ENCODE data around the gene STYXL2.
A peak's percentile ranks its signal among the peaks of the same experiment; 100 is the strongest.

The STYXL2 gene

GRCh38 chr1:167093846-167094516, at the start of gene STYXL2:
STYXL2 (plus strand) TSS chr1:167094075; CDS start chr1:167094850, 775 bp downstream.
- CTCF ChIA-PET = interaction anchor here (0.8 to 1.5 kb wide), 4 partner anchors 9 to 447 kb away, joined by 3 to 7 read pairs (median 4); no protein-coding TSS in a partner anchor
- POLR2A ChIA-PET = no interaction called here
- no peak for DNase-seq (ENCODE audit: extremely low spot score)
- TF ChIP-seq CTCF (IDR thresholded peaks at IDR 0.05; ENCODE audit: control extremely low read depth, extremely low read depth, low read depth, missing control alignments) = no peak

- no peak for TF ChIP-seq CTCF (IDR thresholded peaks at IDR 0.05; ENCODE audit: control extremely low read depth, extremely low read depth, low read depth, missing control alignments)
Observed at GRCh38 chr1:167051907-167052306, 42.0 kb upstream of the STYXL2 start.

GRCh38 chr1:167052389-167052788, 41.5 kb upstream of the STYXL2 start:
- TF ChIP-seq CTCF (IDR thresholded peaks at IDR 0.05; ENCODE audit: control extremely low read depth, extremely low read depth, low read depth, missing control alignments) = peak; percentile 12
- no peak for DNase-seq (ENCODE audit: extremely low spot score)
- ChIA-PET POLR2A (no interaction called here), CTCF (interaction anchor here (6.1 to 18.6 kb wide), 2 partner anchors 8 to 141 kb away, joined by 56 to 659 read pairs; no protein-coding TSS in a partner anchor)

More at GRCh38 chr1:167051907-167052306, 42.0 kb upstream of the STYXL2 start:
- no peak for DNase-seq (ENCODE audit: extremely low spot score)
- ChIA-PET CTCF (interaction anchor here (0.7 to 18.6 kb wide), 4 partner anchors 9 to 140 kb away, joined by 3 to 659 read pairs (median 30); no protein-coding TSS in a partner anchor), POLR2A (no interaction called here)

- no peak for DNase-seq (ENCODE audit: extremely low spot score)
- TF ChIP-seq CTCF (IDR thresholded peaks at IDR 0.05; ENCODE audit: control extremely low read depth, extremely low read depth, low read depth, missing control alignments) = no peak
- POLR2A ChIA-PET = no interaction called here
- CTCF ChIA-PET = interaction anchor here (18.6 kb wide), 1 partner anchor 143 kb away, joined by 659 read pairs; no protein-coding TSS in a partner anchor
Observed at GRCh38 chr1:167054531-167054930, 39.3 kb upstream of the STYXL2 start.

- ChIA-PET CTCF (interaction anchor here (1.1 to 18.6 kb wide), 2 partner anchors 143 to 485 kb away, joined by 3 to 659 read pairs; no protein-coding TSS in a partner anchor), POLR2A (no interaction called here)
- no peak for TF ChIP-seq CTCF (IDR thresholded peaks at IDR 0.05; ENCODE audit: control extremely low read depth, extremely low read depth, low read depth, missing control alignments)
- DNase-seq (ENCODE audit: extremely low spot score) = no peak
Observed at GRCh38 chr1:167054946-167055630, 38.8 kb upstream of the STYXL2 start.

GRCh38 chr1:167056529-167057231, 37.2 kb upstream of the STYXL2 start:
- no peak for TF ChIP-seq CTCF (IDR thresholded peaks at IDR 0.05; ENCODE audit: control extremely low read depth, extremely low read depth, low read depth, missing control alignments)
- no peak for DNase-seq (ENCODE audit: extremely low spot score)
- ChIA-PET CTCF (interaction anchor here (1.0 to 18.6 kb wide), 7 partner anchors 8 to 1132 kb away, joined by 3 to 659 read pairs (median 6); no protein-coding TSS in a partner anchor), POLR2A (no interaction called here)
